GM12892 (cell line): ENCODE results near the gene NCCRP1.
A peak's percentile ranks its signal among the peaks of the same experiment; 100 is the strongest.

Experiments used
- POLR2A ChIP-seq: IDR thresholded peaks from 2 replicates; pipeline ENCODE4 v1.6.1; 2011; ENCODE audit warnings: low read depth, low read length, control low read depth
- POLR2AphosphoS5 ChIP-seq: IDR thresholded peaks from 2 replicates; pipeline ENCODE4 v1.6.1; 2011; ENCODE audit warnings: low read depth, low read length, control low read depth
- TAF1 ChIP-seq: IDR thresholded peaks from 2 replicates; pipeline ENCODE4 v1.6.1; 2011; ENCODE audit warnings: low read depth, mild to moderate bottlenecking, control low read depth, low read length, borderline replicate concordance

DNA sequence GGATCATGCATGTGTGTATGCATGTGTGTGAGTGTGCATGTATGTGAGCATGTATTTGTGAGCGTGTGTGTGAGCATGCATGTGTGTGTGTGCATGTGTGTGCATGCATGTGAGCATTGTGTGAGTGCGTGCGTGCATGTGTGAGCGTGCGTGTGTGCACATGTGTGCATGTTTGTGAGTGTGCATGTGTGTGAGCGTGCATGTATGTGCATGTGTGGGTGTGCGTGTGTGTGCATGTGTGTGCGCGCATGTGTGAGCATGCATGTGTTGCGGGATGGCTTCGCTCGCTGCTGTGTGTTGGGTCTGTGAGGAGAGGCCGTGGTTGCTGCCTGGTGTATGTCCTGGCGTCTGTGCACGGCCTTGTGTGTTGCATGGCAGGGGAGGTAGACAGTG lies 38.8 kb upstream of the NCCRP1 start:
- no peak for TF ChIP-seq POLR2A
- TF ChIP-seq POLR2AphosphoS5: peak; percentile 60; the same call in 1 of the 2 replicates
- no peak for TF ChIP-seq TAF1
